GM23338 (cell line): Measurements from ENCODE around the gene SRGAP3. TPM values are rescaled to one million over a fixed set of nuclear protein-coding genes. Genes with fewer than 3 reads are reported as not detected.

Source experiments
- ATAC-seq: fragments of 200-7000 bp; cut with Tn5 transposase; 3 replicates; pipeline ENCODE4 v1.9.1; 2020
- DNase-seq: peaks from one replicate; pipeline ENCODE4 v3.0.0-alpha.2; 2015; ENCODE audit warnings: low spot score
- H2AFZ ChIP-seq: fragments of 200-600 bp; sonication (generic); 2 replicates; pipeline ENCODE4 v1.8.0; 2016; ENCODE audit warnings: antibody characterized with exemption, mild to moderate bottlenecking, moderate library complexity
- H3F3A ChIP-seq: fragments of 200-600 bp; sonication (generic); replicated peaks from 2 replicates; pipeline ENCODE4 v1.8.0; 2017; ENCODE audit warnings: antibody characterized with exemption, mixed run types, low read depth
- H3K27ac ChIP-seq: fragments of 200-600 bp; sonication (generic); 2 replicates; pipeline ENCODE4 v1.6.1; 2016; ENCODE audit warnings: low read depth
- H3K27me3 ChIP-seq: fragments of 200-600 bp; sonication (generic); 2 replicates; pipeline ENCODE4 v1.8.0; 2016; ENCODE audit warnings: mild to moderate bottlenecking, mixed run types, moderate library complexity; ENCODE audit not compliant: insufficient read depth
- H3K36me3 ChIP-seq: fragments of 200-600 bp; sonication (generic); 2 replicates; pipeline ENCODE4 v1.8.0; 2016; ENCODE audit warnings: mild to moderate bottlenecking; ENCODE audit not compliant: insufficient read depth
- H3K4me1 ChIP-seq: fragments of 200-600 bp; sonication (generic); 2 replicates; pipeline ENCODE4 v1.8.0; 2016; ENCODE audit warnings: mild to moderate bottlenecking, moderate library complexity; ENCODE audit not compliant: insufficient read depth
- H3K4me2 ChIP-seq: fragments of 200-600 bp; sonication (generic); 2 replicates; pipeline ENCODE4 v1.7.1; 2017; ENCODE audit warnings: mixed run types
- H3K4me3 ChIP-seq: fragments of 200-600 bp; sonication (generic); 2 replicates; pipeline ENCODE4 v1.6.1; 2016; ENCODE audit warnings: mixed run types
- H3K79me2 ChIP-seq: fragments of 200-600 bp; sonication (generic); replicated peaks from 2 replicates; pipeline ENCODE4 v1.8.0; 2017; ENCODE audit warnings: mild to moderate bottlenecking; ENCODE audit not compliant: insufficient read depth
- H3K9me2 ChIP-seq: fragments of 200-600 bp; sonication (generic); 2 replicates; pipeline ENCODE4 v1.8.0; 2017; ENCODE audit not compliant: insufficient read depth
- H4K20me1 ChIP-seq: fragments of 200-600 bp; sonication (generic); replicated peaks from 2 replicates; pipeline ENCODE4 v1.8.0; 2017; ENCODE audit warnings: mild to moderate bottlenecking; ENCODE audit not compliant: insufficient read depth
- H3K27ac Mint-ChIP-seq: 2 replicates; pipeline ENCODE4 v1.8.0; 2020; ENCODE audit warnings: inconsistent platforms, mild to moderate bottlenecking, moderate library complexity, mixed read lengths
- H3K27me3 Mint-ChIP-seq: 3 replicates; pipeline ENCODE4 v1.8.0; 2022; ENCODE audit warnings: low read depth, mild to moderate bottlenecking, moderate library complexity, mixed read lengths, inconsistent platforms; ENCODE audit not compliant: insufficient read depth, poor library complexity
- H3K36me3 Mint-ChIP-seq: 3 replicates; pipeline ENCODE4 v1.8.0; 2021; ENCODE audit warnings: low read depth, mild to moderate bottlenecking, inconsistent platforms, moderate library complexity, mixed read lengths
- H3K4me1 Mint-ChIP-seq: 3 replicates; pipeline ENCODE4 v1.8.0; 2020; ENCODE audit warnings: mild to moderate bottlenecking, inconsistent platforms, mixed read lengths
- H3K4me3 Mint-ChIP-seq: 3 replicates; pipeline ENCODE4 v1.8.0; 2021; ENCODE audit warnings: moderate library complexity, mild to moderate bottlenecking, inconsistent platforms, mixed read lengths
- H3K9me3 Mint-ChIP-seq: 3 replicates; pipeline ENCODE4 v1.8.0; 2020; ENCODE audit warnings: moderate library complexity, mild to moderate bottlenecking, inconsistent platforms, mixed read lengths
- CREB1 ChIP-seq: fragments of 250-450 bp; sonication (Bioruptor Pico); IDR thresholded peaks from 2 replicates; pipeline ENCODE4 v1.5.0; 2020; ENCODE audit warnings: low read depth, mild to moderate bottlenecking, moderate library complexity
- CTCF ChIP-seq, 2 experiments: fragments of 200-600 bp in 1 of 2; sonication (generic) in 1 of 2; conservative IDR thresholded peaks; 2 replicates each; pipeline versions ENCODE4 v1.5.1 to v1.6.1; 2016 to 2017; ENCODE audit warnings: antibody characterized with exemption in 2 of 2, low read depth in 2 of 2, mild to moderate bottlenecking in 2 of 2, moderate library complexity in 1 of 2
- EZH2 ChIP-seq: fragments of 200-600 bp; sonication (generic); IDR thresholded peaks from one replicate; pipeline ENCODE4 v1.8.0; 2017; ENCODE audit warnings: antibody characterized with exemption, mild to moderate bottlenecking, low read depth; ENCODE audit not compliant: unreplicated experiment
- EZH2phosphoT487 ChIP-seq: fragments of 200-600 bp; sonication (generic); IDR thresholded peaks from one replicate; pipeline ENCODE4 v1.8.1; 2018; ENCODE audit warnings: antibody characterized with exemption; ENCODE audit not compliant: unreplicated experiment
- JUNB ChIP-seq: IDR thresholded peaks from one replicate; pipeline ENCODE4 v1.6.1; 2016; ENCODE audit warnings: antibody characterized with exemption; ENCODE audit not compliant: unreplicated experiment
- NANOG ChIP-seq: IDR thresholded peaks from 2 replicates; pipeline ENCODE4 v1.6.1; 2016; ENCODE audit warnings: antibody characterized with exemption, borderline replicate concordance
- POLR2AphosphoS5 ChIP-seq: IDR thresholded peaks from 2 replicates; pipeline ENCODE4 v1.6.1; 2016; ENCODE audit warnings: antibody characterized with exemption, low read depth
- REST ChIP-seq: IDR thresholded peaks from one replicate; pipeline ENCODE4 v1.6.1; 2018; ENCODE audit warnings: antibody characterized with exemption; ENCODE audit not compliant: unreplicated experiment
- STAT1 ChIP-seq: IDR thresholded peaks from one replicate; pipeline ENCODE4 v1.6.1; 2016; ENCODE audit warnings: antibody characterized with exemption; ENCODE audit not compliant: unreplicated experiment
- ZNF114 ChIP-seq: fragments of 250-450 bp; sonication (Bioruptor Pico); IDR thresholded peaks from 2 replicates; pipeline ENCODE4 v1.5.0; 2020; ENCODE audit warnings: mild to moderate bottlenecking, moderate library complexity
- ZNF331 ChIP-seq: fragments of 250-450 bp; sonication (Bioruptor Pico); IDR thresholded peaks from 2 replicates; pipeline ENCODE4 v1.5.0; 2020; ENCODE audit warnings: low read depth, mild to moderate bottlenecking, moderate library complexity
- polyA plus RNA-seq: library from polyadenylated mRNA; unstranded; fragments of >200 nt; fragmentation: Nextera tagmentation; extraction: Ambion mirVana; gene quantifications from 2 replicates; pipeline ENCODE4 v1.2.1, GENCODE V29; 2016
- total RNA-seq: library from RNA; depleted of rRNA; stranded (reverse); fragments of >200 nt; shearing (Covaris generic); gene quantifications from 2 replicates; pipeline ENCODE4 v1.2.3, GENCODE V29; 2014
- TF ChIP-seq, protein P1 (sequence below): IDR thresholded peaks from 2 replicates; pipeline ENCODE4 v1.6.1; 2016; ENCODE audit warnings: antibody characterized with exemption

The SRGAP3 gene
- total and polyA plus RNA-seq, 2 experiments from 2014 or later, result 6.4 to 9.4 TPM

DNA sequence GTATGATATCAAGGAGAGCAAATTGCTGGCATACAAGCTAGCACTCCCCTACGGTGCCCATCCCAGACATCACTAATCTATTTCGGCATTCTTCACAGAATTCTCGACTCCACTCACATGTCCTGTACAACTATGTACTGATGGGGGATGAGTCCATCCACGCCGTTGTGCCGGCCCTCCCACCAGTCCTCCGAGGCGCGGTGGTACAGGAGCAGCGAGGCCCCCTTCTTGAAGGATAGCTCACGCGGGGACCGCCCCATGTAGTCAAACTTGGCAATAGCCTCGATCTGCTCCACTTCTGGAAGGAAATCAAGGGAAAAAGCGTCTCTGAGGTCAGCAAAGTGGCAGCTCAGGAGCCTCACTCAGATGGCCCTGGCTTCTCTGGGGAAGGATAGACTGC lies 255.2 kb downstream of the SRGAP3 start:
- no peak overlapping the region for H2AFZ ChIP-seq
- peaks cover 16% of the 10 kb centered on the region for H3K4me1 Mint-ChIP-seq
- no peaks in the 10 kb centered on the region; the same call in 2 of the 3 replicates for H3K36me3 Mint-ChIP-seq
- H4K20me1 ChIP-seq, result no peaks in the 10 kb centered on the region
- 0 out of 2 replicates have a peak, but pooled peaks cover 8% of the 10 kb centered on the region for H3K4me1 ChIP-seq
- H3K79me2 ChIP-seq, result no peaks in the 10 kb centered on the region
- H3K4me3 ChIP-seq, result no peak overlapping the region
- H3K36me3 ChIP-seq, result no peaks in the 10 kb centered on the region
- ATAC-seq, result no peak
- no peaks in the 10 kb centered on the region for H3K9me2 ChIP-seq
- H3K4me3 Mint-ChIP-seq, result no peak overlapping the region
- no peak for DNase-seq
- no peak overlapping the region for H3K27ac Mint-ChIP-seq
- H3K27me3 Mint-ChIP-seq, result peaks cover 3% of the 10 kb centered on the region
- H3F3A ChIP-seq, result no peaks in the 10 kb centered on the region
- no peak for TF ChIP-seq EZH2phosphoT487
- TF ChIP-seq, protein P1, sequence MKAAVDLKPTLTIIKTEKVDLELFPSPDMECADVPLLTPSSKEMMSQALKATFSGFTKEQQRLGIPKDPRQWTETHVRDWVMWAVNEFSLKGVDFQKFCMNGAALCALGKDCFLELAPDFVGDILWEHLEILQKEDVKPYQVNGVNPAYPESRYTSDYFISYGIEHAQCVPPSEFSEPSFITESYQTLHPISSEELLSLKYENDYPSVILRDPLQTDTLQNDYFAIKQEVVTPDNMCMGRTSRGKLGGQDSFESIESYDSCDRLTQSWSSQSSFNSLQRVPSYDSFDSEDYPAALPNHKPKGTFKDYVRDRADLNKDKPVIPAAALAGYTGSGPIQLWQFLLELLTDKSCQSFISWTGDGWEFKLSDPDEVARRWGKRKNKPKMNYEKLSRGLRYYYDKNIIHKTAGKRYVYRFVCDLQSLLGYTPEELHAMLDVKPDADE, result no peak
- no peak for TF ChIP-seq CTCF (conservative IDR thresholded peaks at IDR 0.05; ENCODE audit: low read depth in 2 of 2)
- TF ChIP-seq REST, result no peak
- no peak for TF ChIP-seq CREB1 (CRISPR knock-in tag)
- no peak for TF ChIP-seq POLR2AphosphoS5
- no peak for TF ChIP-seq NANOG
- TF ChIP-seq EZH2, result no peak
- TF ChIP-seq JUNB, result no peak
- no peak for TF ChIP-seq STAT1
- H3K27ac ChIP-seq, result no peak overlapping the region
- H3K27me3 ChIP-seq, result no peaks in the 10 kb centered on the region
- H3K9me3 Mint-ChIP-seq, result no peaks in the 10 kb centered on the region
- H3K4me2 ChIP-seq, result no peak overlapping the region

DNA sequence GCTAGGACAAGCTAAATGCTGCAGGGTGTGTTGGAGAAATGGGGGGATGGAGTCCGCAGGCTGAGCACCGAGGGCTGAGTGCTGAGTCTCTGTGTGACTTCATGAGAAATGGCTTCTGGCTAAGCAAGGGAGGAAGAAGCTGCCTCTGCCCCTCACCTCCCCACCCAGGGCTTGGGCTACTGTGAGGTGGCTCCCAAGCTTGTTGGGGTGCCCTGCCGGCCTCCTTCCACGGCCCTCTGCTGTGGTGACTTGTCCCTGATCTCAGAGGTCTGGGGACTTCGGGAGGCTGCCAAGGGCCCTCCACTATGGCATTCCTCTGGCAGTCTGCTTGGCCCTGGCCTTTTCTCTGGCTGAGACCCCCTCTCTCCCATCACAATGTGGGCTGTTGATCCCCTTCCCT lies 256.1 kb downstream of the SRGAP3 start:
- H3K36me3 Mint-ChIP-seq, result no peaks in the 10 kb centered on the region; the same call in 2 of the 3 replicates
- no peaks in the 10 kb centered on the region for H4K20me1 ChIP-seq
- no peaks in the 10 kb centered on the region for H3K36me3 ChIP-seq
- H3K27me3 Mint-ChIP-seq, result peaks cover 8% of the 10 kb centered on the region
- no peak overlapping the region for H3K4me2 ChIP-seq
- no peaks in the 10 kb centered on the region for H3K27me3 ChIP-seq
- DNase-seq (no peak), ATAC-seq (no peak)
- H3F3A ChIP-seq, result no peaks in the 10 kb centered on the region
- no peak overlapping the region for H3K4me3 ChIP-seq
- no peaks in the 10 kb centered on the region for H3K79me2 ChIP-seq
- H3K4me1 Mint-ChIP-seq, result peaks cover 18% of the 10 kb centered on the region
- no peak overlapping the region for H2AFZ ChIP-seq
- H3K4me3 Mint-ChIP-seq, result no peak overlapping the region
- TF ChIP-seq, protein P1, result no peak
- no peak for TF ChIP-seq ZNF114 (CRISPR knock-in tag)
- TF ChIP-seq STAT1, result no peak
- no peak for TF ChIP-seq CREB1 (CRISPR knock-in tag)
- no peak for TF ChIP-seq CTCF (conservative IDR thresholded peaks at IDR 0.05; ENCODE audit: low read depth in 2 of 2)
- no peak for TF ChIP-seq JUNB
- TF ChIP-seq EZH2, result no peak
- TF ChIP-seq ZNF331, result no peak
- no peaks in the 10 kb centered on the region for H3K9me2 ChIP-seq
- no peak overlapping the region for H3K27ac ChIP-seq
- H3K27ac Mint-ChIP-seq, result no peak overlapping the region
- H3K4me1 ChIP-seq, result 0 out of 2 replicates have a peak, but pooled peaks cover 8% of the 10 kb centered on the region
- no peaks in the 10 kb centered on the region for H3K9me3 Mint-ChIP-seq
